Measurements from ENCODE around the gene GREM2. TPM values are rescaled to one million over a fixed set of nuclear protein-coding genes. Genes with fewer than 3 reads are reported as not detected.
A peak's percentile ranks its signal among the peaks of the same experiment; 100 is the strongest.

Gene GREM2
- total RNA-seq, 4 donors from 2014 or later: 0.83 to 3.1 (median 2.8) TPM

DNA sequence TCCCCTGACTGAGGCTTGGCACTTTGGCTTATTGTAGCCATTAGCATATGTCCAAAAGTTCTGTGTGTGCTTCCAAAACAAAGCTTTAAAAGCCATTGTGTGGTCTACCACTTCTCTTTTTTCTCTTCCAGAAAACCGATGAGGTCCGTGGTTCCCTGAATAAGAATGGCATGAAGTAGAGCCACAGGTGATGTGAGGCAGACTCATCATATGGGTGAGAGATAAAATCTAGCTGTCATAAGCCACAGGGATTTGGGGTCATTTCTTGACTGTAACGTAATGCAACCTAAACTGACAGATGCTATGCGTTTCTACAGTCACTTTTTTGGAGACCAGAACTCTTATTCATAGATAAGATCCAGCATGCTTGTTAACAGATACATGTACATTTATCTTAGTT lies 7.0 kb upstream of the GREM2 start:
- Histone ChIP-seq H3K27ac (replicated peaks in 1 of 4) (no peak overlapping the region), H3K27me3 (no peaks in the 10 kb centered on the region), H3K4me1 (peaks cover 0 to 2% (median under 1%) of the 10 kb centered on the region in 4 donors), H3K4me3 (no peak overlapping the region), H3K36me3 (no peaks in the 10 kb centered on the region), H3K9me3 (peaks cover 0 to 5% (median 0%) of the 10 kb centered on the region in 4 donors)
- DNase-seq (ENCODE audit: extremely low spot score): no peak
- TF ChIP-seq POLR2AphosphoS5 (IDR thresholded peaks at IDR 0.05) (no peak), POLR2A (IDR thresholded peaks at IDR 0.05; ENCODE audit: low read depth) (no peak), EP300 (IDR thresholded peaks at IDR 0.05) (no peak)
- TF ChIP-seq, protein P1, sequence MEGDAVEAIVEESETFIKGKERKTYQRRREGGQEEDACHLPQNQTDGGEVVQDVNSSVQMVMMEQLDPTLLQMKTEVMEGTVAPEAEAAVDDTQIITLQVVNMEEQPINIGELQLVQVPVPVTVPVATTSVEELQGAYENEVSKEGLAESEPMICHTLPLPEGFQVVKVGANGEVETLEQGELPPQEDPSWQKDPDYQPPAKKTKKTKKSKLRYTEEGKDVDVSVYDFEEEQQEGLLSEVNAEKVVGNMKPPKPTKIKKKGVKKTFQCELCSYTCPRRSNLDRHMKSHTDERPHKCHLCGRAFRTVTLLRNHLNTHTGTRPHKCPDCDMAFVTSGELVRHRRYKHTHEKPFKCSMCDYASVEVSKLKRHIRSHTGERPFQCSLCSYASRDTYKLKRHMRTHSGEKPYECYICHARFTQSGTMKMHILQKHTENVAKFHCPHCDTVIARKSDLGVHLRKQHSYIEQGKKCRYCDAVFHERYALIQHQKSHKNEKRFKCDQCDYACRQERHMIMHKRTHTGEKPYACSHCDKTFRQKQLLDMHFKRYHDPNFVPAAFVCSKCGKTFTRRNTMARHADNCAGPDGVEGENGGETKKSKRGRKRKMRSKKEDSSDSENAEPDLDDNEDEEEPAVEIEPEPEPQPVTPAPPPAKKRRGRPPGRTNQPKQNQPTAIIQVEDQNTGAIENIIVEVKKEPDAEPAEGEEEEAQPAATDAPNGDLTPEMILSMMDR (IDR thresholded peaks at IDR 0.05): no peak
- intact Hi-C loops (cut with DNase I): no loop called here
- WGBS: 55% methylated on average over 4 of the region's 4 CpGs

DNA sequence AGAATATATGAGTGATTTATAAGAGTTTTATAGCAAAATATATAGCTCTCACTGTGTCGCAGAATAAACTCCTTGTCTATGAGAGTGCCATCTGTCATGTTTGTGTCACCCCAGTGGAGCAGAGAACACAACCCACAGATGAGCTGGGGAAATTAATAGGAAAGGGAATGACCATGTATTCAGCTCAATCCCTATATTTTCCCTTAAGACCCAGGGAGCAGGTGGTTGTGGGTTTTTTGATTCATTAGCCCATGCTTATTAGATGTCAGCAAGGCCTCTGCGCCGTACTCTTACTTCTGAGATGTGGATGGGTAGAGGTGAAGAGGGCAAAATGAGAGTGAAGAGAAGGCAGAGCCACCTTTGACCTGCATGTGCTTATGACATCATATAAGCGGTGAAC lies 4.1 kb upstream of the GREM2 start:
- TF ChIP-seq, protein P1 (IDR thresholded peaks at IDR 0.05): no peak
- no peak for TF ChIP-seq POLR2AphosphoS5 (IDR thresholded peaks at IDR 0.05)
- no peak for TF ChIP-seq POLR2A (IDR thresholded peaks at IDR 0.05; ENCODE audit: low read depth)
- TF ChIP-seq EP300 (IDR thresholded peaks at IDR 0.05): no peak
- DNase-seq (ENCODE audit: extremely low spot score): no peak
- Histone ChIP-seq H3K27me3 (peaks cover 0 to 5% (median 0%) of the 10 kb centered on the region in 4 donors), H3K4me1 (peaks cover 0 to 20% (median 14%) of the 10 kb centered on the region in 4 donors), H3K36me3 (no peaks in the 10 kb centered on the region), H3K4me3 (no peak overlapping the region), H3K27ac (replicated peaks in 1 of 4) (no peak overlapping the region), H3K9me3 (no peaks in the 10 kb centered on the region)
- WGBS: 95% methylated on average over 4 of the region's 4 CpGs
- intact Hi-C loops (cut with DNase I): no loop called here

DNA sequence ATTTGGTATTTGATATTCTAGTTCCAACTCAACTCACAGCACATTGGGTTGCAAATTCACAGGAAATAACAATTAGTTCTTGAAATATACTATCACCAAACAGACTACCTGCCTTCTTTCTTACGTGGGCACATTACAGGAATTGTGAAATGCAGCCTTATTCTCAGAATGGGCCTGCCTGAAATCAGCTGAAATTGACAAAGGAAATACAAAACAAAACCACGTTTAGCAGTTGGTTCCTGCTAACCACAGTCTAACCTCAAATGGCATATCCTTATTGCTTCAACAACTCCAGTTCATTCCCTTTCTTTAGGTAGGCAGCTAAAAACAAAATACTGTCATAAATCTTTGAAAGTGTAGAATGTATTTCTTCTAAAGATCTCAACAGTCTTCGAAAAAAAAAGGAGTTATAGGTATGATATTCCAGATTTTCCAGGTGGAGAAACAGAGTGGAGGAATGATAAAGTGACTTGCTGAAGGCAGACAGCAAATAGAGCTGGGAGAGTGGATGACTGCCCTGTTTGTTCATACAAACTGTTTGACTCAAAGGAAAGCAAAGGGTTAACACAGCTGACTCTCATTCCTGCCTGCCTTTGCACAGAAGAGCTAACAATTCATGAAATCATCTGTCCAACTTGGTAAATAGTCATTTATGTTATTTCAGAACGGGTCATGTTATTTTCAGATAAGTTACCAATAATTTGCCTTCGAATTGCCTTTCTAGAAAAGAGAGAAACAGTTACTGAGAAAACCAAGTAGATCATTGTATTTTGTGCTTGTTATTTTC lies 1.6 kb upstream of the GREM2 start:
- DNase-seq (ENCODE audit: extremely low spot score): no peak
- Histone ChIP-seq H3K36me3 (no peaks in the 10 kb centered on the region), H3K27ac (replicated peaks in 1 of 4) (no peak overlapping the region), H3K4me1 (peaks cover 0 to 20% (median 14%) of the 10 kb centered on the region in 4 donors), H3K27me3 (peaks cover 0 to 10% (median 0%) of the 10 kb centered on the region in 4 donors), H3K9me3 (no peaks in the 10 kb centered on the region), H3K4me3 (no peak overlapping the region)
- TF ChIP-seq POLR2A (IDR thresholded peaks at IDR 0.05; ENCODE audit: low read depth): no peak
- TF ChIP-seq, protein P1 (IDR thresholded peaks at IDR 0.05): no peak
- no peak for TF ChIP-seq POLR2AphosphoS5 (IDR thresholded peaks at IDR 0.05)
- no peak for TF ChIP-seq EP300 (IDR thresholded peaks at IDR 0.05)
- intact Hi-C loops (cut with DNase I): no loop called here
- WGBS: 53% methylated on average over 5 of the region's 5 CpGs

DNA sequence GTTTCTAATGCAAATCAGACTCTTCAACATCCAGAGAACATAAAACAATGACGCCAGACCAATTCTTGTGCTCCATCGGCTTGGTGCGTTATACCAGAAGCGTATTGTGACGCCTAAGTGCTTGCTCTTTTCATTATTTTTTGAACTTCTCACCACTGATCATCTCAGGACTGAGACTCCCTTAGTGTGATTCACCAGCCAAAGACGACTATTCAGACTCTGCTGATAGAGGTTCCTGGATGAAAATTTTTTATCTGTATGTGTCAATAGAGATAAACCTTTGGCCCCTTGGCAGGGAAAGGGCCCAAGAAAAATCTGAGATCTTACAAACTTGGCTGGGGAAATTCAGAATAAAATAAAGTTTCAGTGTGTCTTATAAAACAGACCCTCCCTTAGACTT lies 856 bp upstream of the GREM2 start:
- no peaks in the 10 kb centered on the region for H3K9me3 ChIP-seq
- peaks cover 0 to 20% (median 14%) of the 10 kb centered on the region in 4 donors for H3K4me1 ChIP-seq
- no peak for TF ChIP-seq POLR2AphosphoS5 (IDR thresholded peaks at IDR 0.05)
- no peak overlapping the region for H3K4me3 ChIP-seq
- intact Hi-C loops (cut with DNase I): no loop called here
- H3K27ac ChIP-seq (replicated peaks in 1 of 4): no peak overlapping the region
- 65% methylated on average over 6 of the region's 6 CpGs for WGBS
- peaks cover 0 to 10% (median 0%) of the 10 kb centered on the region in 4 donors for H3K27me3 ChIP-seq
- no peak for DNase-seq (ENCODE audit: extremely low spot score)
- H3K36me3 ChIP-seq: no peaks in the 10 kb centered on the region

DNA sequence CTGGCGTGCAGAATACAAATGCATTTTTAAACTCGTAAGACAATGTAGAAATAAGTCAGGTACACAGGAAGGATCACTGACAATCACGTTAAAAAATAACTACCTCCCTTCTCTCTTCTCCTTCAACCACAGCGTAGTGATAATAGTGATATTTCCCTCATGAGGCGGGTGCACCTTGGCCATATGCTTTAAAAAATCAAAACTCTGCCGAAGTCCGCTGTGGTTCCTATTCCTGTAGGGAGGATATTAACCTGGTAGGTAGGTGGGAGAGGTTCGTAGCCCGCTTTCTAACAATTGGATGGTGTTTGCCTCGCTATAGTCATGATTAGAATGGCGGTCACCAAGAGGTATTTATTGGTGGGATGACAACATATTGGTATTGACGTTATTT lies 732 bp downstream of the GREM2 start:
- no peak for DNase-seq (ENCODE audit: extremely low spot score)
- TF ChIP-seq EP300 (IDR thresholded peaks at IDR 0.05): no peak
- no peak for TF ChIP-seq POLR2A (IDR thresholded peaks at IDR 0.05; ENCODE audit: low read depth)
- no peak for TF ChIP-seq POLR2AphosphoS5 (IDR thresholded peaks at IDR 0.05)
- TF ChIP-seq, protein P1 (IDR thresholded peaks at IDR 0.05): no peak
- intact Hi-C loops (cut with DNase I): no loop called here
- no peaks in the 10 kb centered on the region for H3K36me3 ChIP-seq
- no peaks in the 10 kb centered on the region for H3K9me3 ChIP-seq
- H3K4me1 ChIP-seq: peaks cover 0 to 20% (median 14%) of the 10 kb centered on the region in 4 donors
- peaks cover 0 to 10% (median 0%) of the 10 kb centered on the region in 4 donors for H3K27me3 ChIP-seq
- 20% methylated on average over 12 of the region's 12 CpGs for WGBS
- peak overlapping the region in 3 of 4 donors; percentile 51 to 59 (median 55) for H3K27ac ChIP-seq (replicated peaks in 1 of 4)
- H3K4me3 ChIP-seq: peak overlapping the region; percentile 53 to 70 (median 57)

All from esophagus muscularis mucosa (tissue), 4 donors.